Hepatic stellate cell (primary cell): Measurements from ENCODE around the gene SLC6A17.

Experiments
- DNase-seq: peaks from one replicate; pipeline ENCODE4 v3.0.0; 2011; ENCODE audit warnings: low spot score

SLC6A17 gene

DNA sequence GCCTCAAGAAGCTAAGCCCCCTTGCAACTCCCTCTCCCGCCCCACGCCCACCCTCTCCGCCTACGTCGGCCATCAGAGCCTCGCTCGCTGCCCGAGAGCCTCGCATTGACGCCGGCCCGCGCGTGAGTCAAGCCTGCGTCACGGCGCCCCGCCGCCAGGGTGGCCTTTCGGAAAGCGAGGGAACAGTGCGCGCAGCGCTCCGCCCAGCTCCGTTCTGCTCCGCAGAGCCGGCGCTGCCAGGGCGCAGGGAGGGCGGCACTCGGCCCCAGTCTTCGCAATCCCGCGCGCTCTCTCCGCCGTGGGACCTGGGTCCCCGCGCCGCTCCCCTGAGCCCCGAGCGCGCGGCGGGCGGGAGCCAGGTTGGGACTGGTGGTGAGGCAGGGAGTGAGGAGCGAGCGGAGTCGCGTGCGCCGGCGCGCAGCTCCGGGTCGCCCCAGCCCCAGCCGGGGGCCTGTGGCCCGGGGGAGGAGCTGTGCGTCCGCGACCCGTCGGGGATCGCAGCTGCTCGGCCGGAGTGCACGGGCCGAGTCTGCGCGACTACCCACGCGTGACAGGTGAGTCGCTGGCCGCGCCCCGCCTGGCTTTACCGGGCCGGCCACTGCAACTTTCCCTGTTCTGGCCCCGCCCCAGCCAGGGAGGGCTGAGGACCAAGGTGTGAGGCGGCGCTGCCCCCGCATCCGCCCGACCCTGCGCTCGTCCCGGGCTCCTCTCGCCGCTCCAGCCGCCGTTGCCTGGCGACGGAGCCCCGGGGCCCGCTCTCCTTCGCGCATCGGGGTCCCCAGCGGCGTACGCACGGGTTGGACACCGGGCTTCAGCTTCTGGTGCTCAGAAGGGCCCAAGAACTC lies at the start of gene SLC6A17:
SLC6A17 (plus strand) TSS at position 165 of the 845 bp plus-strand sequence. CDS start 16,436 bp downstream, outside the sequence.
- DNase-seq: peak; percentile 69

DNA sequence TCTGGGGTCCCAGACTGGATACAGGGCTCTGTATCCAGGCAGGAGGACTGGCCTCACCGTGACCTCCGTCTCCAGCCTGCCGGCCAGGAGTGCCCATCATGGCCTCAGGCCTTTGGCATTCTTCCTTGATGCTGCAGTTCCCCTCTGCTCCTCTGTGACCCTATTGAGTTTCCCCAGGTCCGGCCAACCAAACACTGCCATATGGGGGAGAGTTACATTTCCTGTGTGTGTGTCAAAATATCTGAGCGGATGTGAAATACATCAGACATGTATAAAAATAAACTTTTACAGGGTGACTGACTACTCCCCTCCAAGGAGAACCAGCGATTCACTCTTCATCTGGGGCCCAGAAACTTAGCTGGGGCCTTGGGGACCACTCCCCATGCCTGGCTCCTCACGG lies 48.2 kb upstream of the SLC6A17 start:
- peak; percentile 76 for DNase-seq

DNA sequence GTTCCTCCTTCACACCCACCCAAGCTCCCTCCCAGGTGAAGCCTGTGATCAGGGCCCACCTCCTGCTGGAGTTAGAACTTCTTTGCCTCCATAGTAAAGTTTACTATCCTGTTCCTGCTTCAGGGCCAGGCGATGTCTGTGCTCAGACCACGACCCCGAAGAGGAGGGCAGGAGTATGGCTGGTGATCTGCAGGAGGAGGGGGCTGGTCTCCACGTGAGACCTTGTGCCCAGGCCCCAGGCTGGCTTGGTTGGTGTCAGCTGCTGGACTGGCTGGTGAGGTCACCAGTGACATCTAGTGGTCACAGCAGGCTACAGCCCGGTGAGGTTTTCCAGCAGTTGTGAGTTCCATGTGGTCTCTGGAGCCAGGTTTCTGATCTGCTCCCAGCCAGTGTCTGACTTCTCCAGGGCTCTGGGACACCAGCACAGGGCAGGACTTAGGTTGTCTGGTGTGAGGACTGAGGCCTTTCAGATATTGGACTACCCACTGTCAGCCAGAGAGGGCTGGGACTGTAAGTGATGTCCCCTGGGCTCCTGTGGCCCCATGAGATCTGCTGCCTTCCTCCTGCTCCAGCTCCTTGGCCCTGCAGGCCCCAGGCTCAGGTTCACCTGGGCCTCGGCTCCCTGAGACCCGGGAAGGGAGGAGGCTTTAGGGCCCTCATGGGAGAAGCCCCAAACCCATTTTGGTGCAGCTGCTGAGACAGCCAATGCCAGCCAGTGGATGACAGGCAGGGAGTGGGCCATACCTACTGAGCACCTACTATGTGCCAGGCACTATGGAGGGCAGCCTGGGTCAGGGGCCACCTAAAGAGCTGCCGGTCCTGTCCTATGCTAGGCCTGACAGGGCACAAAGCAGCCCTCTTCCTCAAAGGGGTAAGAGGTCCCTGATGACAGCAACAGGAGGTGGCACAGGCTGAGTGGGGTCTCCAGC lies 44.0 kb upstream of the SLC6A17 start:
- peak; percentile 90 for DNase-seq

DNA sequence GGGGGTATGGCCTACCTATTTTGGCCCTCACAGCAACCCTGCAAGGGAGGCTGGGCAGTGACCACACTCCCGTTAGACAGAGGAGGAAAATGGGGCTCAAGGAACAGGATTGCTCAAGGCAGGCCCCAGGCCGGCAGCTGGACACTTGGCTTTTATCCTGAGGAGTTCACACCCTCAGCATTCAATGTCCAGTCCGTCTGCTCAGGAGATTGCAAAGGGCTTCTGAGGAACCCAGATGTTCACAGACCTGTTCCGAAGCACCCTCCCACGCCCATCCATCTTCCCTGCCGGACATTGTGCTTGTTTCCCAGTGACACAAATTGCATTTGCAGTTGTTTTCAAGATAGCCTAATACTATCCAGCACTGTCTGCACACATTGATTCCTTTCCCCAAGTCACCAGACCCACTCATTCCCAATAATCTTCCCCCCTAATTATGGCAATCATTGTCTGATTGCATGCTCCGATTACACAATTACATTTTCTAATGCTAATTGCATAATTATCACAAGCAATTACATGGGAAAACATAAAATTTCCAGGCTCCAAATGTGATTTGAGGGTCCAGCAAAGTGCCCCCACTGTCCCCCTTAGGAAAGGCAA lies 42.3 kb upstream of the SLC6A17 start:
- no peak for DNase-seq

DNA sequence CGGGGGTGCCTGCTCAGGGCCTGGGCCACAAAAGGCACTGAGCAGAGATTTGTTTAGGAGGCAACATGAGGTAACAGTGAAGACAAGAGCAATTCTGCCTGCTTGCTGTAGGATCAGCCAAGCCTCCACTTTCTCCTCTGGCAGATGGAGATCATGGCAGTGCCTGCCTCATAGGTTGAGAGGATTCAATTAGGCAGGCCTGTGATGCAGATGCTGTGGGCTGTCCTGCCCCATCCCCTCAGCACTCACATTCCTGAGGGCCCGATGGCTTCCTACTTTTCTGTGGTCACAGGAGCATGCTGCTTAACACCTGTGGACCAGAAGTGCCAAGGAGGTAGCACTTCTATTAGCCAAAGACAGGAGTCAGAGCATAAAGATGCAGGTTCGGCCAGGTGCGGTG lies 39.2 kb upstream of the SLC6A17 start:
- no peak for DNase-seq

DNA sequence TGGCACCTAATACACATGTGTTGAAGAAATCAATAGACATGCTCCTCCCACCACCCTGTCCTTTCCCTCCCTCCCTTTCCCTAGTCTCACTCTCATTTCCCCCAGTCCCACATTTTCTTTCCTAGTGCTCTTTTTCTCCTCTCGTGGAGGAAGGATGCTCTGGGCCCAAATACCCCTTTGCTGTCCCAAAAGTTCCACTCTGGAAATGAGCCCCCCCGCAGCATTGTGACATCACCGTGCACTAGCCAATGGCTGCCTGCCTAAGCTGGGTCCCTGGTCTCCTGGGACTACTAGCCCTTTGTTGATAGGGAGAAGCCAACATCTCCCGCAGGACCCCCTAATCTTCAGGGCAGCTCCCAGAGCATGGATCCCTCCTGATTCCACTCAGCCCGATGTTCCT lies 38.2 kb upstream of the SLC6A17 start, which contains the start of gene UBL4B:
UBL4B (plus strand) TSS at position 301 of the 400 bp plus-strand sequence; CDS start at position 393, 92 bp downstream.
- no peak for DNase-seq

DNA sequence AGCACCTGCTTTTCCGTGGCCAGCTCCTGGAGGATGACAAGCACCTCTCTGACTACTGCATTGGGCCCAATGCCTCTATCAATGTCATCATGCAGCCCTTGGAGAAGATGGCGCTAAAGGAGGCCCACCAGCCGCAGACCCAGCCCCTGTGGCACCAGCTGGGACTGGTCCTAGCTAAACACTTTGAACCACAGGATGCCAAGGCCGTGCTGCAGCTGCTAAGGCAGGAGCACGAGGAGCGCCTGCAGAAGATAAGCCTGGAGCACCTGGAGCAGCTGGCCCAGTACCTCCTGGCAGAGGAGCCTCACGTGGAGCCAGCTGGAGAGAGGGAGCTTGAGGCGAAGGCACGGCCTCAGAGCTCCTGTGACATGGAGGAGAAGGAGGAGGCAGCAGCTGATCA lies 37.6 kb upstream of the SLC6A17 start:
- DNase-seq: no peak

DNA sequence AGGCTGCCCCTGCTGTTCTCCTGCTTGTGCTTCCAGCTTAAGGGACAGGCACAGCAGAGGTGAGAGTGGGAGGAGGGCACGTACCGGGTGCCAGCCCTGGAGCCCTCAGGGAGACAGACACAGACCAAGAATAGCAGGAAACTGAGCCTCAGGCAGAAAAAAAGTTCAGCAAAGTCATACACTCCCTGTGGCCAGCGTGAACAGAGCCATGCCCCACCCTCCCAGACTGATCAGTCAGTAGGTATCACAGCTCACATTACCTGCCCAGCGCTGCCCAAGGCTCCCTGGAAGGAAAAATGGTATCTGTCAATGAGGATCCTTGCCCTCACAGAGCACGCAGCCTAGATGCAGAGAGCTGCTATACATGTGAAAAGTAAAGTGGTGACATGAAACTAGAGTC lies 36.7 kb upstream of the SLC6A17 start:
- no peak for DNase-seq

DNA sequence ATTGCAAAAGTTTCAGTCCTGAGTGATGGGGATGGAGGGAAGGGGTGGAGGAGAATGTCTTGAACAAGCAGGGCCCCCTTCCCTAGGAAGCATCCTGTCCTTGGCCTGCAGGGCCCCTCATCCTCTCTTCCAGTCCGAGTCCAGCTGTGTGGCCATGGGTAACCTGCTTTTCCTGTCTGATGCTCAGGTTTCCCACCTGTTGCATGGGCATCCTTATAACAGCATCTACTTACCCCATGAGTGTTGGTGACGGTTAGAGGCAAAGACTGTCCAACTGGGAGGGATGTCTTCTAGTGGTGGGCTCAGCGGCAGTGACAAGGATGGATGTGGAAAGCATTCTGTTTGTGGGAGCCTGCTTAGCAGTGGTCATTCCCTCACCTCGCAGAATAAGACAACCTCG lies 36.1 kb upstream of the SLC6A17 start:
- no peak for DNase-seq

DNA sequence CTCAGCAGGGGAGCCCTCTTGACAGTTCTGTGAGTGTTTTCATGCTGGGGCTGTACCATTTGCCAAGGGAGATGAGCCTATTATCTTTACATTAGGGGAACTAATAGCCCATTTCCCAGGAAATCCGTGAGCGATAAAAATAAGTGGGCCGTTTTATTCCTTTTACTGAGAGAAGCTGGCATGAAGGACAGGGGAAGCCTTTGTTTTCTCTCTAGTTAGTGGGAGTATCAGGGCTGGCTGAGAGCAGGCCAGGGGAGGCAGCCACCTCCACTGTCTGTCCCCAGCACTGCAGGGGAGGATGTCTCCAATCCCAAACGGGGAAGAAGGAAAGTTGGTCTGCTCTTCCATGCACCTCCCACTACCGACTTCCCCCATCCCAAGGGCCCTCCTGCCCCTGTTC lies 35.5 kb upstream of the SLC6A17 start:
- no peak for DNase-seq

DNA sequence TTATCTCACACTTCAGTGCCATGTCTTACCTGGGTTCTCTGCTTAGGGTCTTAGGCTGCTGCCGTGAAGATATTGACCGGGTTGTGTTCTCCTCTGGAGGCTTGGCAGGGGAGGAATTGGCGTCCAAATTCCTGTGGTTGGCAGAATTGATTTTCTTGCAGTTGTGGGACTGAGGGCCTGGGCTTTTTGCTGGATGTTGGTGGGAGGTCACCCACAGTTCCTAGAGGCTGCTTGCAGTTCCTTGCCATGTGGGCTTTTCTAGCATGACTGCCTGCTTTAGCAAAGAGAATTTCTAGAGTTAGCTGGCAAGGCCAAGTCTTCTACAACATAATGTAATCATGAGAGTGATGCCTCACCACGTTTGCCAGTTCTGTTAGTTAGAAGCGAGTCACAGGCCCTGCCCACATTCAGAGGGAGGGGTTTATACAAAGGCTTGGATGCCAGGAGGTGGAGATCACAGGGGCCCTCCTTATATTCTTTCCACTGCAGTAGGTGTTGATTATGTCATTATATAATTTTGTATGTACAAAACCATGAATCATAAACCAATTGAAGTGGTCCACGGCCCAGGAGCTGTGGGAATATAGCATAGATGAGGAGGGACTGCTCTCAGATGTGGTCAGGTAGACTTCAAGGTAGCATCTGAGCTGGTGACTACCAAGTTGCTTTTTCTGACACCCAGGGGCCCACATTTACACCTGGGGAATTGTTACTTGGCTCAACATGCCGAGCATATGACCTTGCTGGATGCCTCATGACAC lies 31.5 kb upstream of the SLC6A17 start:
- DNase-seq: no peak

DNA sequence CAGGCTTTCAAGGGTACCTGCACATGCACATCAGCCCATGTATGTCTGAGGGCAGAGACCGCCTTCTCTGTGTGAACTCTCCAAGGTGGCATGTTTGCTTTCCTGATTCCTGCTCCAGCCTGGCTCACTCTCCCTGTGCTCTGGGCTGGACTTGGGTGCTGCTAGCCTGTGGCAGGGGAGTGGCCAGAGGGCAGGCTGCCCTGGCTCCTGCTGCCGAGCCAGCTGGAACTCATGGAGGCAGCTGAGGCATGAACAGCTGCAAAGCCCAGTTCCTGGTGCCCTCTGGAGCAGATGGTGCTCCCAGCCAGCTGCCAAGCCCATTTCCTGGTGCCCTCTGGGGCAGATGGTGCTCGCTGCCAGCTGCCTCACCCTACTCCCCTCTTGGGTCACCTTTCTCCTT lies 30.5 kb upstream of the SLC6A17 start:
- DNase-seq: no peak

DNA sequence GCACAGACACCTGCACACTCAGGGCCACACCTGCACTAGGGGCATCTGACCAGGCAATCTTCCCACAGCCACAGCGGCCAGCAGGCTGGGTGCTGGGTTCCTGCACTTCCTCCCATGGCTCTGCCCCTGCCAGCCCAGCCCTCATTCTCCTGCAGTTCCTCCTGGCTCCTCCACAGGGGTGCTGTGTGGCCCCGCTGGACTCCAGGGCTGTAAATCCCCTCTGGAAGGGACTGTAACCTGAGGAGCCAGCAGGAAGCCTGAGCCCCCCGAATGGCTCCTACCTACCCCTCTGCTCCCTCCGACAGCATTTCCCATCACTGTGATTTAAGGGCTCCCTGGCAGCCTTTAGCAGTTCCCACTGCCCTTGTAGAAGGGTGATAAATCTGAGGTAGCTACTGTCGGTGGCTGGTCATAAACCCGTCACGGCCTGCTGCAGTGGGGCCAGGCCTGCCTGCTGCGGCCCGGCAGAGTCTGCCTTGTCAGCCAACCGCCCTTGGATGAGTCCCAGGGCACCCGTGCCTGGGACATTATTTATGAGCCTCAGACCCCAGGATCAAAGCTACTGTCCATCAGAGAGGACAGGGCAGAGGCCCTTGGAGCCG lies 29.2 kb upstream of the SLC6A17 start:
- DNase-seq: no peak

DNA sequence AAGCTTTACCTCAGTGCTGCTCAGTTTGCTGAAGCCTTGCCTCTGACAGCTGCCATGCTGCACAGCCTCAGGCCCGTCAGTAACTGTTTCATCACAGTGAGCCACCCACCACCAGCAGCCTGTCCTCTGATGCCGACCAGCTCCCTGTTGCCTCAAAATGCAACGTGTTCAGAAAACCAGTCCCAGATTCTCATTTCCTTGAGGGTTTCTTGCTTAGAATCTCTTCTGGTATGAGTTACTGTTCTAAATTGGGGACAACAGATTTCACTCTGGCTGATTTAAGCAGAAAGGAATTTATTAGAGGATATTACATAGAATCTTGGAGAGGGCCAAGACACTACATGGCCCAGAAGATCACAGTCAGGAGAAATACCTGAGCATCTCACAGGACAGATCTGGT lies 27.1 kb upstream of the SLC6A17 start:
- peak; percentile 66 for DNase-seq

DNA sequence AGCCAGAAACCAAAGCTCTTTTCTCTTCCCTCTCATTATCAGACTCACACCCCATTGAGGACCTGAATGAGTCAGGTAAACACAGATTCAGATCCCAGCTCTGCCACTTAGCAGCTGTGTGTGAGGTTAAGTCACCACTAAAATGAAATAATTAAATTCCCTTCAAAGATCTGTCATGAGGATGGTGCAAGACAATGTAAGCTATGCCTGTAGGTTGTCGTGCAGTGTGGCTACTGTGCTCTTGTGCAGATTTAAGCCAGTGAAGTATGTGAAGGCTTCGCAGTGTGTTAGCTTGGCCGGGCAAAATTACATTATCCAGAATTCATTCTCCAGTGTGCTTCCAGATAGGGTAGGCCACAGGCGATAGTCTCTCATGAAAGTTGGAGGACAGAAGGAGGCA lies 24.5 kb upstream of the SLC6A17 start:
- no peak for DNase-seq

DNA sequence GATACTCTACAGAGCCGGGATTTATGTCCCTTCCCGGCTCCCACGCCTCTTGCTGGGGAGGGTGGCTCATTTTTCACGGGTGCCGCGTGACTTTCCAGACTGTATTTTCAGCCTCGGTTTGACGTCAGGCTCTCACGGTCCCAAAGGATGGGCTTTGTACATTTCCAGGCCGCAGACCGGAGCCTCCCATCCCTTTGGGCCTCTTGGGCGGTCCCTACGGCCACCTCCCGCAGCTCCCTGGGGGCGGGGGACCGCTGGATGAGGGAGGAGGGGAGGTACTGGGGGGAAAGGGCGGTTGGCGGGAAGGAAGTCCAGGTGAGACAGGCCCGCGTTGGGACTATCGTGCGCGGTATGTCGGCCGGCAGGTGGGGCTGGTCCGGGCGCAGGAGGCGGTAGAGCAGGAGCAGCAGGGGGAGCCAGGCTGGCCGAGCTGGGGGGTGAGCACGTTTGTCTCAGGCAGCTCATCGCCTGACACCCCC lies 20.1 kb upstream of the SLC6A17 start:
- no peak for DNase-seq

DNA sequence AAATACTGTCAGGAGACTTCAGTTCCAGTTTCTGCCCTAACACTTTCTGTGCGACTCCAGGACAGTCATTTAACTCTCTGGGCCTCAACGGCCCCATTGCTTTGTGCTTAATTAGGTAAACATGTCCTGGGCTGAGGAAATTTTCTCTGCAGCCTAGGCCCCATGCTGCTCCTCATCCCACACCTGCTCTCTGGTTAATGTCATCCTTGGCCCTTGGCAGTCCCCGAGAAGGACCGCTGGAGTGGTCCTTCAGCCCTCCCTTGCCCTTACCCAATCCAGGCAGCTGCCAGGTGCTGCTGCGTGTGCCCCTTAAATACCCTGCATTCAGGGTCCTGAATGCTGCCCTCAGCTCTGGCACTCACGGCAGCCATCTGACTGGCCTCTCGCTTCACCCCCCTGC lies 19.3 kb upstream of the SLC6A17 start:
- no peak for DNase-seq

DNA sequence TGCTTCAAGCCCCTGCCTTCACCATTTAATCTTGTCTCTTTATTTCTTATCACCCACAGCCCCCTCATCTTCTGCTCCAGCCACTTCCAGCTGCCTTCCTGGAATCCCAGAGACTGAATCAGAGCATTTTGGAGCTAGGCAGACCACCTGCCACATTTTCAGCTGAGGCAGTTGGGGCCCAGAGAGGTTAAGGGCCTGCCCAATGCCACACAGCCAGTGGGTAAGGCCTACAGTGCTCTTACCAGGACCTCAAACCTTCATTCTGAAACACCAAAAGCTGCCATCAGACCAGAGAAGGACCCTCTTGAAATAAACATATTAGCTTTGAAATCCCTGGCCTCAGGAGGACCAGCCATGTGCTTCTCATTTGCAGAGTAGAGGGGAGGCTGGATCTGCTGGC lies 17.6 kb upstream of the SLC6A17 start:
- DNase-seq: no peak

DNA sequence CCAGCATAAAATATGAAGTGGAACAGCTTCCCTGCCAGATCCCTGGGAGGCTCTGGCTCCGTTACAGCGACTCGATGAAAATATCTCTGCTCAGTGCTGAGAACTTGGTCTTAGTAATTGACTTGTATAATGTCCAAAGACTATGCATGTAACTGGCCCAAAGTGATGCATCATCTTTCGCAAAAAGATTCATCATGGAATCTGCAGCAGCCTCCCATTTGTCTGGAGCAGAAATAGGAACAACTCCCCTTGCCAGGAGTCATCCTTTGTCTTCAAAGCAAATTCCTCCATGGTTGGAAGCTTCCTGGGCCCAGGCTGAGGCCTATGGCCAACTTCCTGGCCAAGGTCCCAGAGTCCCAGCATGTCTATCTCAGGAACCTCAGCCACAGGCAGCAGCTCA lies 16.9 kb upstream of the SLC6A17 start:
- no peak for DNase-seq

DNA sequence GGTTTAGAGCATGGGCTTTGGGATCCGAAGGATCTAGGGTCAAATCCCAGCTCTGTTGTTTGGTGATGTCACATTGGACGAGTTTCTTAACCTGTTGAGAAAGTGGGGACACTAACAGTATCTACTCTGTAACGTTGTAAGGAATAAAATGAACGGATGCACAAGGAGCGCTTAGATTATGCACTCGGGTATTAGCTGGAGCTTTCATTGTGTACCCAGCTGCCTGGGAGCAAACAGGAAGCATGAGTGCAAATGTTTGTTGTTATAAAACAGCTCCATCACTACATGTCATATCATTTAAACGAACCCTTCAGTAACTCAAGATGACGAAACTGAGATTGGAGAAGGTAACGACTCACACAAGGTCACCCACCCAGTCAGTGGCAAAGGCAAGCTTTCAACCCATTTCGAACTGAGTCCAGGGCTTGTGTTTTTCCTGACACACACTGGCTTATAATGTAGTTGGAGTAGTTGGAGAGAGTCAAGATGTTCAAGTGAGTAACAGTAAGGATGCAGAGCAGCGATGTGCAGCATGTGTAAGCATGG lies 16.2 kb upstream of the SLC6A17 start:
- no peak for DNase-seq

DNA sequence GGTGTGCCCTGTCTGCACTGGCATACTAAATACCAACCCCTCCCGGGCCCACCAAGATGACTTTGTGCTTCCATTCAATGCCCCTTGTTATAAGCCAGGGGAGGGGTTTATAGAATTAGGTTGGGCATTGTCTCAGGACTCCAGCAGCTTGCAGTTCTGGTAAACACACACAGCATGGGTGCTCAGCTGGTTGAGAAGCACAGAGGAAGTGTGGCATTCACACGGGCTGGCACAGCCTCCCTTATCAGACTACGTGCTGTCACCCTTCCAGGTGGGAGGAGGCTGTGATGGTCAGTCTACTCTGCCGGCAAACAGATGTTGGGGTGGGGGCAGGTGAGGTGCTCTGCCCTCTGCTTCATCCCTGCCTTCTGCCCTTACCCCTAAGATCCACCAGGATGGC lies 15.0 kb upstream of the SLC6A17 start:
- DNase-seq: no peak
